ENCODE measurements around the gene SLC16A1.

DNA sequence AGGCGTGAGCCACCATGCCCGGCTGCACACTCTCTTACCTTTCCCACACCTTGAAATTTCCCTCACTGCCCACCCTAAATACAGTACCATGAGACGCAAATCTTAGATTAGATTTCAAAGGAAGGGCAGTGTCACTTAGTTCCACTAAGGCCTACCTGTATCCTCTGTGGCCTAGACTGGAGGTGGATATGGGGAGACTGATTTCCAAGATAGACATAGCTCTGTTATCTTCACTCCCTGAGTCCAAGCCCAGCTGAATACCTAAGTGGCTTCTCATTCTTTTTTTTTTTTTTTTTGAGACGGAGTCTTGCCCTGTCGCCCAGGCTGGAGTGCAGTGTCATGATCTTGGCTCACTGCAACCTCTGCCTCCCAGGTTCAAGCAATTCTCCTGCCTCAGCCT lies 89.0 kb downstream of the SLC16A1 start:
- no peak for TF ChIP-seq EZH2 (IDR thresholded peaks at IDR 0.05; ENCODE audit: insufficient read depth, poor library complexity, severe bottlenecking)
- TF ChIP-seq EZH2phosphoT487 (IDR thresholded peaks at IDR 0.05; ENCODE audit: insufficient read depth, low read depth), result no peak

Data from GM23248 (cell line).